HuH-7 (cell line): ENCODE measurements around the gene IGSF8.

ENCODE experiments used
- DNase-seq: peaks from one replicate; pipeline ENCODE4 v3.0.0; 2011; ENCODE audit warnings: low spot score

Gene IGSF8

GRCh38 chr1:160097911-160098851 is at the start of gene IGSF8:
TSS of gene IGSF8 (minus strand) at chr1:160098619. CDS start at chr1:160098472, 147 bp downstream.
- DNase-seq = peak; percentile 93

GRCh38 chr1:160148121-160148520 is 49.7 kb upstream of the IGSF8 start:
- DNase-seq = peak; percentile 43

GRCh38 chr1:160146107-160146506 is 47.7 kb upstream of the IGSF8 start:
- no peak for DNase-seq

GRCh38 chr1:160144921-160145320 is 46.5 kb upstream of the IGSF8 start:
- DNase-seq = no peak

GRCh38 chr1:160143695-160144094 is 45.3 kb upstream of the IGSF8 start:
- DNase-seq = no peak

GRCh38 chr1:160139840-160140239 is 41.4 kb upstream of the IGSF8 start:
- no peak for DNase-seq

- DNase-seq = no peak
Observed at GRCh38 chr1:160137216-160137862, 38.9 kb upstream of the IGSF8 start.

GRCh38 chr1:160136926-160137200 is 38.4 kb upstream of the IGSF8 start:
- no peak for DNase-seq

- no peak for DNase-seq
Observed at GRCh38 chr1:160136121-160136925, 37.9 kb upstream of the IGSF8 start.

- DNase-seq = no peak
Observed at GRCh38 chr1:160134791-160135572, 36.6 kb upstream of the IGSF8 start.

GRCh38 chr1:160133990-160134770 is 35.8 kb upstream of the IGSF8 start:
- DNase-seq = no peak

- no peak for DNase-seq
Observed at GRCh38 chr1:160131803-160132565, 33.6 kb upstream of the IGSF8 start.

GRCh38 chr1:160130939-160131338 is 32.5 kb upstream of the IGSF8 start:
- DNase-seq = peak; percentile 29

- no peak for DNase-seq
Observed at GRCh38 chr1:160130486-160130885, 32.1 kb upstream of the IGSF8 start.

GRCh38 chr1:160129966-160130365 is 31.5 kb upstream of the IGSF8 start:
- no peak for DNase-seq

GRCh38 chr1:160129558-160129957 is 31.1 kb upstream of the IGSF8 start:
- DNase-seq = no peak

- DNase-seq = no peak
Observed at GRCh38 chr1:160129046-160129445, 30.6 kb upstream of the IGSF8 start.

- no peak for DNase-seq
Observed at GRCh38 chr1:160128636-160129035, 30.2 kb upstream of the IGSF8 start.

GRCh38 chr1:160127865-160128523 is 29.6 kb upstream of the IGSF8 start:
- no peak for DNase-seq

GRCh38 chr1:160127381-160127780 is 29.0 kb upstream of the IGSF8 start:
- DNase-seq = no peak
